Activated naive CD4-positive, alpha-beta T cell (primary cell): Measurements from ENCODE around the gene SPATA32.
A peak's percentile ranks its signal among the peaks of the same experiment; 100 is the strongest.

Experiments
- DNase-seq, 4 experiments: peaks; one replicate each; lab custom pipeline; 2025; lab: John Stamatoyannopoulos, UW

SPATA32 gene

DNA sequence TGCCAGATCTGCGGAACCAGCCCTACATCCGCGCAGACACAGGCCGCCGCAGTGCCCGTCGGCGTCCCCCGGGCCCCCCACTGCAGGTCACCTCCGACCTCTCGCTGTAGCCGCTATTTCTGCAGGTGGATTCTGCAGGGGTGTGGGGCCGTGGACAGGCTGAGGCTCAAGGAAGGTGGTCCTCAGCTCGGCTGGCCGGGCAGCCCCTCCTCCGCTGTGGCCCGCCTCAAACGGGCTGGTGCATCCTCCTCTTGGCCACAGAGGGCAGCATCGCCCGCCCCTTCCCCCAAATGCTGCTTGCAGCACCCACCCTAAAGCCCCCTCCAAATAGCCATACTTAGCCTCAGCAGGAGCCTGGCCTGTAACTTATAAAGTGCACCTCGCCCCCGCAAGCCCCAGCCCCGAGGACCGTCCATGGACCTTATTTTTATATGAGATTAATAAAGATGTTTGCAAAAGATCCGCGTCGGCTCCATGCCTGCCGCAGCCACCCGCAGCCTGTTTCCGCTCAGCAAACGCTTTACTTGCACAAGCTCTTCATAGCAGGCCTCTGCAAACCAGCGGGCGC, 14.9 kb downstream of the SPATA32 start:
- peak in 1 of 4 experiments; percentile 71 for DNase-seq

DNA sequence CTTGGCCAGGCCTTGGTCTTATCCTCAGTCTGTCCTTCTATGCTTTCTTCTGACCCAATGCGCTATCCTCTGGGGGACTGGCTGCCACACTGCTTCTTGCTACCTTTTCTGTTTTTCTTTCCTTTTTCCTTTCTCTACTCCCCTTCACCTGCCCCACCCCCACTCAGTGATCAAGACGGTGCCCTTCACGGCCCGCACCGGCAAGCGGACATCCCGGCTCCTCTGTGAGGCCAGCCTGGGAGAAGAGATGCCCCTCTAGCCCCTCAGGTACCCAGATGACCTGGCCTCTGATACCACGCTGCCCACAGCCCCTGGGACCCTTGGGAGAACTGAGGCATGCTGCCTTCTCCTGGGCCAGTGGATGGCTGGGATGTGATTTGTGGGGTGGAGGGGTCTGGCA, 15.6 kb downstream of the SPATA32 start:
- DNase-seq, result no peak

DNA sequence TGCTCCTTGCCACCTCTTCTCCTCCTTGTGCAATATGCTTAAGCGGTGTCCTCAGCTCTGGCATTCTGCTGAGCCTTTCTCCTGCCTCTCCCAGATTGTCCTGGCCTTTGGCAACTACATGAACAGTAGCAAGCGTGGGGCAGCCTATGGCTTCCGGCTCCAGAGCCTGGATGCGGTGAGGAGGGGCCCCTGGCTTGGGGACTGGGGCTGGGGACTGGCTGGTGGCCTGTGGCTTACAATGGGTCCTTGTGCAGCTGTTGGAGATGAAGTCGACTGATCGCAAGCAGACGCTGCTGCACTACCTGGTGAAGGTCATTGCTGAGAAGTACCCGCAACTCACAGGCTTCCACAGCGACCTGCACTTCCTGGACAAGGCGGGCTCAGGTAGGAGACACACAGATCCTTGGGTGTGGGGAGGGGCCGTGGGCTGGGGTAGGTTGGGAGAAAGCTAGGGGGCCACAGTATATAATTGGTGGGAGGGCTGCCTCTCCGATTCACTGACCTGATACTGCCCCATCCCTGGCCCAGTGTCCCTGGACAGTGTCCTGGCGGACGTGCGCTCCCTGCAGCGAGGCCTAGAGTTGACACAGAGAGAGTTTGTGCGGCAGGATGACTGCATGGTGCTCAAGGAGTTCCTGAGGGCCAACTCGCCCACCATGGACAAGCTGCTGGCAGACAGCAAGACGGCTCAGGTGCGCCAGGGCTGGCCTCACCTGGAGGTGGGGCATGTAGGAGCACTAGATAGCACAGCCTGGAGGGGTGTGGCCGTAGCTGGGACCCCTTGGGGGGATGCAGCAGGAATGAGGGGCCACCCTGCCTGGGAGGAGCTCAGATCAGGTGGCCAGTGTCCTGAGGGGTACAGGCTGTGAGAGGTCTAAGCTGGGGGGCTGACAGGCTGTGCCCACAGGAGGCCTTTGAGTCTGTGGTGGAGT, 16.9 kb downstream of the SPATA32 start:
- DNase-seq, result no peak

GRCh38 chr17:45243750-45244149, 18.1 kb downstream of the SPATA32 start:
- DNase-seq, result no peak

- no peak for DNase-seq
Measured at GRCh38 chr17:45242029-45242414, 19.9 kb downstream of the SPATA32 start.

- no peak for DNase-seq
Measured at GRCh38 chr17:45241328-45242028, 20.4 kb downstream of the SPATA32 start.

DNA sequence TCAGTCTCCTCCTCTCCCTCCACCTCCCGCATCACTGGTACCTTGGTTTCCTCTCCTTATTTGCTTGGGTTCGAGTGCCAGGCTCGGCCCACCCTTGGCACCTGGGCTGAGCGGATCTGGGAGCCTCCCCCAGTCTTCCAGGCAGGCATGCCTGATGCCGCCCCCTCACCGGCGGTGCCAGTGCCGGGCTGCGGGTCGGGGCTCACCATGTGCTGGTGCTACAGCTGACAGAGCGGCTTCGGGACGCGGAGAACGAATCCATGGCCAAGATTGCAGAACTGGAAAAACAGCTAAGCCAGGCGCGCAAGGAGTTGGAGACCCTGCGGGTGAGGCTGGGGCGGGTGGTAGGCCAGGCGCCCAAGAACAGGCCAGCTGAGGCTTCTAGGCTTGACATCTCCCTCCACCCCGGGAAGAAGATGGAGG, 21.0 kb downstream of the SPATA32 start:
- DNase-seq, result no peak

DNA sequence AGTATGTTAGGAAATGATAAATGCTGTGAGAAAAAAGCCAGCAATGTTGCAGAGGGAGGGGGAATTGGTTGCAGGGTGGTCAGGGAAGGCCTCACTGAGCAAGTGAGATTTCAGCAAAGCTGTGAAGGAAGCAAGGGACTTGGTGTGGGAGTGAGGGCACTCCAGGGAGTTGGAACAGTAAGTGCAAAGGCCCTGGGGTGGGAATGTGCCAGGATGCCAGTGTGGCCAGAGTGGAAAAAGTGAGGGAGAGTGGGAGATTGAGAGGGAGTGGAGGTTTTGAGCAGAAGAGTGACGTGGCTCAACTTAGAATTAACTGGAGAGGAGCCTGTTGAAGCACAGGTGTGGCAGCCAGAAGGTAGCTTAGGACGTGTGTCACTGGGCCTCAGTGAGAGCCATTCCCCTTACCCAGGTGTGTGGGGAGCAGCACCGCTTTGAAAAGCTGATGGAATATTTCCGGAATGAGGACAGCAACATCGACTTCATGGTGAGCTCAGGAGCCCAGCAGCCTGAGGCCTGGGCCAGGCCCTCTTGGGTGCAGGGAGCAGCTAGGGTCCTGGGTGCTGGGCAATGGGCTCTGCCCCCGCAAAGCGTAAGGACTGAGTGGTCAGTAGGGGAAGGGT, 23.6 kb downstream of the SPATA32 start:
- DNase-seq, result no peak

DNA sequence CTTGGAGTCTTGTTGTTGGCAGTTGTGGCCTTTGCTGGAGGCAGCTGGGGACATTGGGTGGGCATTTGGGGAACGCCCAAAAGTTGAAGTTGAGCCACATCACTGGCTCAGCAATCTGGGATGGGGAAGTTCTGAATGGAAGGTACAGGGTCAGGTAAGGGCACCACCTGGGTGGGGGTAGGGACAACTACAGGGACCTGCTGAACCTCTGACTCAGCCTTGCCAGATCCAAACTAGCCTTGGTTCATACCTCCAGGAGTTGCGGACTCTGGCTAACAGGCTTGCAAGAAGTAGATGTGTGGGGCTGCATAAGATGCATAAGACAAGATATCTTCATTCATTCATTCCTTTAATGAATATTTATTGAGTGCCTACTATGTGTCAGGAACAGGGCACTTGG, 24.2 kb downstream of the SPATA32 start:
- DNase-seq, result no peak

DNA sequence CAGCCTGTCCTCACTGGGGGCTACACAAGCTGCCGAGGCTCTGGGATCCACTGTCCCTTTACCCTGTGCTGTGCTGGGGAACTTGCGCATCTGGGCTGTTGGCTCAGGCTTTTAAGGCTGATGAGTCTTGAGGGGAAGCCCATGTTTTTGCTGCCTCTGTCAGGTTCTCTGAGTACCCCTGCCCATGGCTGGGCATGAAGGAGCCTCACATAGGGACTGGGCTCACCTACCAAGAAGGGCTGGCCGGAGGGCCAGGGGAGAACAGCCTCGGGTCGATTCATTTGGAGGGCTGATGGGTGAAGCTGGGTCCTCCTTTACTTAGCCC, 25.6 kb downstream of the SPATA32 start:
- DNase-seq, result no peak

GRCh38 chr17:45235416-45236281, 26.2 kb downstream of the SPATA32 start:
- DNase-seq, result peak; percentile 46 to 78 (median 66)

- DNase-seq, result peak in 1 of 4 experiments; percentile 47
Measured at GRCh38 chr17:45234641-45235415, 27.1 kb downstream of the SPATA32 start.

- DNase-seq, result no peak
Measured at GRCh38 chr17:45233423-45233924, 28.4 kb downstream of the SPATA32 start.

DNA sequence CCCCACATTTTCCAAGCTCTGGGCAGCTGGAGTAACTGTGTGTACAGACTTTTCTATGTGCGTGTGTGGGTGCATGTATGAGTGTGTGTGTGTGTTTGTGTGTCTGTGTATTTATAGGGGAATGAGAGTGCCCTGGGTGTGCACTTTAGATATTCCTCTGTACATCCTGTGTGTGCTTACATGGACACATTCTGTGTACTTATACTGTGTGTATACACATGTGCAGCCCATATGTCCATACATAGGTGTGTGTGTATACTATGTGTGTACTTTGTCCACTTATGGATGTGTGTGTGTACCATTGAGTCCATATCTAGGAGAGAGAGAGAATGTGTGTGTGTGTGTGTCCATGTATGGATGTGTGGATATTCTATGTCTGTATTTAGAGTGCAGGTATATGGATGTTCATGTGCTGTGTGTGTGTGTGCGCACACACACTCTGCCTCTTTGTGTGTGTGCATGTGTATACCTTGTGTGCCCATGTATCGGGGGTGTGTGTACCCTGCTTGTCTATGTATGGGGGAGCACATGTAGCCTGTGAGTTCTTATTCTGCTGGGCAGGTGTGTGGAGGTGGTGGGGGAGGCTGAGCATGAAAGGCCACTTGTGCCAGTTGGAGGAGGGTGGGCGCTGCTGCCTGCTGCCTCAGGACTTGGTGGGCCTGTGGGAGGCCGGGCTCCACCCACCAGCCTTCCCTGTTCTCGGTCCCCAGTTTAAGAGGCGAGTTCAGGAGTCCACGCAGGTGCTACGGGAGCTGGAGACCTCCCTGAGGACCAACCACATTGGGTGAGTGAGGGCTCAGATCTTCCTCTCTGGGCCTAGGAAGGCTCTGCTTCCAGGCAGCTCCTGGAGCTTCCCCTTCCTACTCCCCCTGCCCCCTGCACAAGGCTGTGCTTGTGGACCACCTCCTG, 29.1 kb downstream of the SPATA32 start:
- no peak for DNase-seq

GRCh38 chr17:45231481-45232116, 30.3 kb downstream of the SPATA32 start:
- DNase-seq, result no peak

- DNase-seq, result no peak
Measured at GRCh38 chr17:45230787-45231480, 31.0 kb downstream of the SPATA32 start.

DNA sequence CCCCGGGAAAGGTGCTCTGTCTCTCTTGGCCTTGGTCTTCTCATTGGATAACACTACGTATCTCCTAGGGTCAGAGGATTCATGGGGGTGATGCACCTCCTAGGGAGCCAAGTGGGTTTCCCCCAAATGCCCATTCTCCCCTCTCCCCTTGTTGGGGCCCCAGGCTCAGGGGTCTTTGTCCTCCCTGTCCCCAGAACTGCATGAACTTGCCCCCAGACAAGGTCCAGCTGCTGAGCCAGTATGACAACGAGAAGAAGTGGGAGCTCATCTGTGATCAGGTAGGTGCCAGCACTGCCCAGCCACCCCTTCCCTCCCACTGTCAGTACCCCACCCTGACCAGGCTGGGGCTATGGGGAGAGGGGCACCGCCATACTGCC, 31.5 kb downstream of the SPATA32 start:
- no peak for DNase-seq

GRCh38 chr17:45229681-45230409, 32.0 kb downstream of the SPATA32 start:
- no peak for DNase-seq
